Parathyroid adenoma (tissue), 2 donors: ENCODE data around the gene LSMEM2.

ENCODE experiments used
- H2AFZ ChIP-seq: fragments of 300-600 bp; sonication (generic); one replicate; pipeline ENCODE4 v1.7.0; 2017; ENCODE audit warnings: antibody characterized with exemption, mild to moderate bottlenecking
- H3K27ac ChIP-seq: fragments of 300-600 bp; sonication (generic); one replicate; pipeline ENCODE4 v1.7.0; 2017
- H3K27me3 ChIP-seq: fragments of 300-600 bp; sonication (generic); one replicate; pipeline ENCODE4 v1.7.0; 2017; ENCODE audit warnings: low read length; ENCODE audit not compliant: control insufficient read depth, insufficient read depth
- H3K36me3 ChIP-seq: fragments of 300-600 bp; sonication (generic); one replicate; pipeline ENCODE4 v1.7.0; 2017; ENCODE audit warnings: low read length; ENCODE audit not compliant: control insufficient read depth, insufficient read depth
- H3K4me1 ChIP-seq: fragments of 300-600 bp; sonication (generic); one replicate; pipeline ENCODE4 v1.7.0; 2017; ENCODE audit warnings: control low read depth
- H3K4me2 ChIP-seq: fragments of 300-600 bp; sonication (generic); one replicate; pipeline ENCODE4 v1.7.0; 2017; ENCODE audit warnings: low read length
- H3K4me3 ChIP-seq: fragments of 300-600 bp; sonication (generic); one replicate; pipeline ENCODE4 v1.7.0; 2017; ENCODE audit warnings: low read depth, low read length
- H3K79me2 ChIP-seq: fragments of 300-600 bp; sonication (generic); one replicate; pipeline ENCODE4 v1.7.0; 2017; ENCODE audit warnings: control low read depth
- H3K9ac ChIP-seq: fragments of 300-600 bp; sonication (generic); one replicate; pipeline ENCODE4 v1.7.0; 2017; ENCODE audit warnings: mild to moderate bottlenecking
- H3K9me3 ChIP-seq: fragments of 300-600 bp; sonication (generic); one replicate; pipeline ENCODE4 v1.7.0; 2017; ENCODE audit warnings: low read length; ENCODE audit not compliant: control insufficient read depth
- CTCF ChIP-seq: fragments of 300-600 bp; sonication (generic); IDR thresholded peaks from one replicate; pipeline ENCODE4 v1.7.0; 2017; ENCODE audit warnings: antibody characterized with exemption, mild to moderate bottlenecking
- donor health status: primary hyperparathyroidism.

LSMEM2 gene

GRCh38 chr3:50296721-50297383 is 18.0 kb downstream of the LSMEM2 start:
- H3K36me3 ChIP-seq = no peaks in the 10 kb centered on the region
- H3K27ac ChIP-seq = no peak overlapping the region
- no peaks in the 10 kb centered on the region for H3K9me3 ChIP-seq
- H3K9ac ChIP-seq = no peak overlapping the region
- no peak overlapping the region for H2AFZ ChIP-seq
- H3K4me2 ChIP-seq = no peak overlapping the region
- H3K4me3 ChIP-seq = no peak overlapping the region
- no peak for TF ChIP-seq CTCF
- H3K79me2 ChIP-seq = peaks cover 2% of the 10 kb centered on the region
- H3K27me3 ChIP-seq = no peaks in the 10 kb centered on the region
- H3K4me1 ChIP-seq = peaks cover 22% of the 10 kb centered on the region

GRCh38 chr3:50297384-50297775 is 18.5 kb downstream of the LSMEM2 start:
- Histone ChIP-seq H3K27ac (no peak overlapping the region), H2AFZ (no peak overlapping the region), H3K36me3 (no peaks in the 10 kb centered on the region), H3K4me2 (no peak overlapping the region), H3K79me2 (peaks cover 2% of the 10 kb centered on the region), H3K4me1 (peaks cover 22% of the 10 kb centered on the region), H3K27me3 (no peaks in the 10 kb centered on the region), H3K9ac (no peak overlapping the region), H3K4me3 (no peak overlapping the region), H3K9me3 (no peaks in the 10 kb centered on the region)
- no peak for TF ChIP-seq CTCF

GRCh38 chr3:50297896-50298725 is 19.2 kb downstream of the LSMEM2 start:
- no peaks in the 10 kb centered on the region for H3K27me3 ChIP-seq
- H3K9me3 ChIP-seq = no peaks in the 10 kb centered on the region
- peak overlapping the region; percentile 69 for H3K4me3 ChIP-seq
- H3K79me2 ChIP-seq = peaks cover 2% of the 10 kb centered on the region
- H3K36me3 ChIP-seq = no peaks in the 10 kb centered on the region
- H3K9ac ChIP-seq = no peak overlapping the region
- H3K4me2 ChIP-seq = peak overlapping the region; percentile 93
- TF ChIP-seq CTCF = no peak
- H2AFZ ChIP-seq = peak overlapping the region; percentile 84
- peaks cover 17% of the 10 kb centered on the region for H3K4me1 ChIP-seq
- peak overlapping the region; percentile 67 for H3K27ac ChIP-seq

- H3K4me3 ChIP-seq = peak within 1 kb of the TSS; percentile 69
- TF ChIP-seq CTCF = peak; percentile 36
- peak within 1 kb of the TSS; percentile 93 for H3K4me2 ChIP-seq
- H3K4me1 ChIP-seq = peaks cover 17% of the 10 kb centered on the region
- no peaks in the 10 kb centered on the region for H3K27me3 ChIP-seq
- peak within 1 kb of the TSS; percentile 89 for H2AFZ ChIP-seq
- H3K79me2 ChIP-seq = peaks cover 2% of the 10 kb centered on the region
- no peaks in the 10 kb centered on the region for H3K36me3 ChIP-seq
- no peaks in the 10 kb centered on the region for H3K9me3 ChIP-seq
- no peak within 1 kb of the TSS for H3K9ac ChIP-seq
- peak within 1 kb of the TSS; percentile 82 for H3K27ac ChIP-seq
Measured at GRCh38 chr3:50298836-50299637, 20.1 kb downstream of the LSMEM2 start, which contains the start of the genes HYAL3 and NAA80. HYAL3 (minus strand) TSS chr3:50299405; CDS start chr3:50295602, 3,803 bp downstream. NAA80 (minus strand) TSS chr3:50299405; CDS start chr3:50297463, 1,942 bp downstream.
